Measurements from ENCODE around the gene NUDT13.

DNA sequence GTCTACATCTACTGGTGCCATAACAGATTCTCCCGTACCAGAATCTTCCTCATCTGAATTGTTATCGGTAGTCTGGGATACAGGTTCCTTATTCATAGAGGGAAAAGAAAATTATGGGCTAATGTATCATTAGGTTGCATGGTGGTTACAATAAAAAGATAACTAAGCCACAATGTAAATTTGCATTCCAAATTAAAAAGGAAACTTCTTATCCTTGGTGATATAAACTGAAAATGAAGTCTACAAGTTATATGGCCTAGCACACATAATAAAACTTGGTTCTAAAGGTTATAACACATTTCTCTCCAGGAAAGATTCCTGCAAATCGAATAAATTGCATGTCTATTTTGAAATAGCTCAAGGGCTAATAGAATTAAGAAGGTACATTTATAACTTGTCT is 24.5 kb downstream of the NUDT13 start:
- TF ChIP-seq POLR2A (IDR thresholded peaks at IDR 0.05; ENCODE audit: extremely low read depth, insufficient read length) (no peak), MYC (IDR thresholded peaks at IDR 0.05; ENCODE audit: low read depth, low read length) (no peak)
- TF ChIP-seq, protein P1, sequence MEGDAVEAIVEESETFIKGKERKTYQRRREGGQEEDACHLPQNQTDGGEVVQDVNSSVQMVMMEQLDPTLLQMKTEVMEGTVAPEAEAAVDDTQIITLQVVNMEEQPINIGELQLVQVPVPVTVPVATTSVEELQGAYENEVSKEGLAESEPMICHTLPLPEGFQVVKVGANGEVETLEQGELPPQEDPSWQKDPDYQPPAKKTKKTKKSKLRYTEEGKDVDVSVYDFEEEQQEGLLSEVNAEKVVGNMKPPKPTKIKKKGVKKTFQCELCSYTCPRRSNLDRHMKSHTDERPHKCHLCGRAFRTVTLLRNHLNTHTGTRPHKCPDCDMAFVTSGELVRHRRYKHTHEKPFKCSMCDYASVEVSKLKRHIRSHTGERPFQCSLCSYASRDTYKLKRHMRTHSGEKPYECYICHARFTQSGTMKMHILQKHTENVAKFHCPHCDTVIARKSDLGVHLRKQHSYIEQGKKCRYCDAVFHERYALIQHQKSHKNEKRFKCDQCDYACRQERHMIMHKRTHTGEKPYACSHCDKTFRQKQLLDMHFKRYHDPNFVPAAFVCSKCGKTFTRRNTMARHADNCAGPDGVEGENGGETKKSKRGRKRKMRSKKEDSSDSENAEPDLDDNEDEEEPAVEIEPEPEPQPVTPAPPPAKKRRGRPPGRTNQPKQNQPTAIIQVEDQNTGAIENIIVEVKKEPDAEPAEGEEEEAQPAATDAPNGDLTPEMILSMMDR (IDR thresholded peaks at IDR 0.05; ENCODE audit: low read depth, low read length), result no peak

Data from NB4 (cell line).